ENCODE results near the gene KIRREL3. TPM values are rescaled to one million over a fixed set of nuclear protein-coding genes. Genes with fewer than 3 reads are reported as not detected.

The KIRREL3 gene
- total and polyA plus RNA-seq, 2 of the 8 experiments (the other 6 are each of a cell fraction or from before 2014, with no cell fraction given), result 0.29 to 0.32 TPM

- POLR2A ChIA-PET (ENCODE audit: partially characterized antibody), result no interaction called here
- TF ChIP-seq MAFK (IDR thresholded peaks at IDR 0.05; ENCODE audit: low read depth, low read length) (no peak), NRF1 (IDR thresholded peaks at IDR 0.05; ENCODE audit: low read depth, low read length) (no peak), JUND (IDR thresholded peaks at IDR 0.05; ENCODE audit: low read length) (no peak), CTBP2 (IDR thresholded peaks at IDR 0.05; ENCODE audit: borderline replicate concordance, insufficient read depth, insufficient read length, low read length) (no peak), TAF1 (IDR thresholded peaks at IDR 0.05; ENCODE audit: low read depth, low read length) (no peak), ASH2L (IDR thresholded peaks at IDR 0.05; ENCODE audit: low read length) (no peak), KDM1A (IDR thresholded peaks at IDR 0.05; ENCODE audit: borderline replicate concordance, low read length) (no peak), SIRT6 (IDR thresholded peaks at IDR 0.05; ENCODE audit: low read length) (no peak), SIN3A (conservative IDR thresholded peaks at IDR 0.05 in 1 of 2, IDR thresholded peaks at IDR 0.05 in 1 of 2; ENCODE audit: low read depth in 1 of 2, low read length in 2 of 2) (no peak), ZNF274 (IDR thresholded peaks at IDR 0.05; ENCODE audit: borderline replicate concordance, extremely low read depth, low read length) (no peak), POLR2AphosphoS5 (IDR thresholded peaks at IDR 0.05; ENCODE audit: low read depth, low read length) (no peak), RXRA (IDR thresholded peaks at IDR 0.05; ENCODE audit: insufficient read depth, low read depth, low read length) (no peak), FOSL1 (IDR thresholded peaks at IDR 0.05; ENCODE audit: insufficient read depth, low read depth, low read length) (no peak)
- TF ChIP-seq, protein P1, sequence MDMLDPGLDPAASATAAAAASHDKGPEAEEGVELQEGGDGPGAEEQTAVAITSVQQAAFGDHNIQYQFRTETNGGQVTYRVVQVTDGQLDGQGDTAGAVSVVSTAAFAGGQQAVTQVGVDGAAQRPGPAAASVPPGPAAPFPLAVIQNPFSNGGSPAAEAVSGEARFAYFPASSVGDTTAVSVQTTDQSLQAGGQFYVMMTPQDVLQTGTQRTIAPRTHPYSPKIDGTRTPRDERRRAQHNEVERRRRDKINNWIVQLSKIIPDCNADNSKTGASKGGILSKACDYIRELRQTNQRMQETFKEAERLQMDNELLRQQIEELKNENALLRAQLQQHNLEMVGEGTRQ (IDR thresholded peaks at IDR 0.05; ENCODE audit: low read length), result no peak
Measured at GRCh38 chr11:126703662-126704061, 296.9 kb downstream of the KIRREL3 start.

More at GRCh38 chr11:126703662-126704061, 296.9 kb downstream of the KIRREL3 start:
- Histone ChIP-seq H3K23ac (ENCODE audit: insufficient read length) (no peak overlapping the region), H2AFZ (ENCODE audit: low read length) (no peak overlapping the region), H3K9ac (replicated peaks in 1 of 4; ENCODE audit: extremely low read depth in 1 of 4, low read depth in 3 of 4, low read length in 3 of 4) (no peak overlapping the region), H3K4me2 (ENCODE audit: insufficient read depth in 1 of 2, low read depth in 2 of 2, low read length in 2 of 2) (no peak overlapping the region), H2BK5ac (ENCODE audit: low read depth, low read length) (no peak overlapping the region), H2BK12ac (ENCODE audit: low read depth, low read length) (no peak overlapping the region), H4K91ac (replicated peaks; ENCODE audit: insufficient read length, low read length) (no peak overlapping the region), H4K20me1 (replicated peaks in 1 of 2; ENCODE audit: control insufficient read depth in 1 of 2, insufficient read depth in 2 of 2, low read length in 2 of 2) (no peaks in the 10 kb centered on the region), H3K9me3 (ENCODE audit: insufficient read depth in 2 of 2, low read depth in 1 of 2, low read length in 1 of 2) (no peaks in the 10 kb centered on the region), H3K4ac (replicated peaks; ENCODE audit: insufficient read length, low read depth, low read length) (no peak overlapping the region), H3K79me2 (ENCODE audit: control insufficient read depth in 1 of 2, insufficient read depth in 2 of 2, low read length in 2 of 2) (no peaks in the 10 kb centered on the region), H2BK20ac (ENCODE audit: low read length) (no peak overlapping the region), H4K8ac (ENCODE audit: extremely low read depth, insufficient read depth, low read length) (no peak overlapping the region), H3K14ac (ENCODE audit: insufficient read length) (no peak overlapping the region), H4K5ac (ENCODE audit: insufficient read length, low read depth, low read length) (no peak overlapping the region), H3K4me1 (replicated peaks in 1 of 4; ENCODE audit: control insufficient read depth in 3 of 4, insufficient read depth in 4 of 4, low read length in 3 of 4) (peaks cover 0 to 12% (median 2%) of the 10 kb centered on the region in 4 experiments; a peak in 4 of 7 replicates), H2BK120ac (replicated peaks; ENCODE audit: low read depth, low read length) (no peak overlapping the region), H2AK5ac (ENCODE audit: low read depth, low read length) (no peak overlapping the region), H3K36me3 (ENCODE audit: control insufficient read depth in 2 of 4, insufficient read depth in 4 of 4, low read length in 3 of 4) (no peaks in the 10 kb centered on the region), H3K18ac (ENCODE audit: extremely low read depth, low read length) (no peak overlapping the region), H3K79me1 (ENCODE audit: low read depth, low read length) (no peaks in the 10 kb centered on the region), H3K23me2 (ENCODE audit: low read depth, low read length) (no peaks in the 10 kb centered on the region), H3K4me3 (ENCODE audit: extremely low read depth in 1 of 4, insufficient read depth in 2 of 4, low read depth in 3 of 4, low read length in 4 of 4) (no peak overlapping the region), H3K27me3 (replicated peaks in 1 of 4; ENCODE audit: control insufficient read depth in 3 of 4, extremely low read depth in 1 of 4, insufficient read depth in 3 of 4, low read length in 3 of 4) (no peaks in the 10 kb centered on the region; a peak in 1 of 7 replicates), H3K56ac (replicated peaks; ENCODE audit: insufficient read length, low read depth, low read length) (no peak overlapping the region), H2BK15ac (ENCODE audit: low read length) (no peak overlapping the region), H3K27ac (ENCODE audit: low read depth, low read length) (no peak overlapping the region)
- FAIRE-seq (no peak), DNase-seq (ENCODE audit: low read depth in 1 of 2, low spot score in 2 of 2) (no peak)
- CTCF ChIA-PET (ENCODE audit: partially characterized antibody), result interaction anchor here (1.3 to 10.8 kb wide), 3 partner anchors 12 to 159 kb away, joined by 4 to 76 read pairs (median 4); no protein-coding TSS in a partner anchor
- 82% methylated on average over 4 of the region's 4 CpGs; no CpG with 5 or more reads in 1 of the 2 experiments for WGBS, 2 experiments (ENCODE audit: extremely low coverage in 1 of 2, insufficient coverage in 1 of 2, insufficient read length in 1 of 2, insufficient replicate concordance in 2 of 2, low coverage in 1 of 2, low lambda C conversion rate in 2 of 2, missing lambda C conversion rate in 1 of 2)

Measured in H1 (cell line).